Fibroblast of gingiva (primary cell): Measurements from ENCODE around the gene PRDM11.

Experiments
- DNase-seq: peaks from one replicate; pipeline ENCODE4 v3.0.0-alpha.2; 2011; ENCODE audit warnings: low read depth

The PRDM11 gene

DNA sequence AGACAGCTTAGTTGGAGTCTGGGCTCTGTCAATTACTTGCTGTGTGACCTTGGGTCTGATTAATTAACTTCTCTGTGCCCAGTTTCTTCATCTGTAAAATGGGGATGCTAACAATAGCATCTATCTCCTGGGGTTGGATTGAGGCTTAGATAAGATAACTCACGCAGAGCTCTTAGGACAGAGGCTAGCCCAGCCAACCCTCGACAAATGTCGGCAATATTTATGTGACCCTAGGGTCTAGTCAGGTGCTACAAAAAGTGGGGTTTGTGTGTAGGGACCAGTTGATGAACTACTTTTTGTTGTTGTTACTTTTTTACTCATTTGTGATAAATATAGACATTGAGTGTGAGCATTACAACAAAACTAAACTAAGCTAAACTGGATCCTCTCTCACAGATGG, 117.3 kb downstream of the PRDM11 start:
- DNase-seq, result no peak

DNA sequence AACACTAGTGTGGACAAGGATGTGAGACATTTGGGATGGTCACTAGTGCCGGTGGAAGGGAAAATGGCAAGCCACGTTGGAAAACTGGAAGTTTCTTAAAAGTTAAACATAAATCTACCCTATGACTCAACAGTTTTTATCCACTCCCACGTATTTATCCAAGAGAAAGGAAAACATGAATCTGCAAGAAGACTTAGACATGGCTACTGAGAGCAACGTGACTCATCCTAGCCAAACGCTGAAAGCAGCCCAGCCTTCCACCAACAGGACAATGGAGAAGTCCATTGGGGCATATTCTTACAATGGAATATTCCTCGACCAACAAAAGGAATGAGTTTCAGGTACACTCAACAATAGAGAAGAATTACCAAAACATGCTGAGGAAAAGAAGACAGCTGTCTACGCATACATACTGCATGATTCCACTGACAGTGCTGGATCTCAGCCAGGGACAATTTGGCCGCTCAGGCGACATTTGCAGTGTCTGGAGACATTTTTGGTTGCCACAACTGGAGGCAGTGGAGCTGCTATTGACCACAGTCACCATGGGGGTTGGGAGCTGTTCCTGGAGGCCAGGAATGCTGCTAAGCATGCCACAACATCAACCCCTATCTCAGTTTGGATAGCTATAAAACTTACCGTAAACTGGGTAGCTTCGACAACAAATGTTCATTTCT, 118.5 kb downstream of the PRDM11 start:
- DNase-seq, result peak; percentile 17

GRCh38 chr11:45265969-45266675, 119.7 kb downstream of the PRDM11 start:
- DNase-seq, result no peak

DNA sequence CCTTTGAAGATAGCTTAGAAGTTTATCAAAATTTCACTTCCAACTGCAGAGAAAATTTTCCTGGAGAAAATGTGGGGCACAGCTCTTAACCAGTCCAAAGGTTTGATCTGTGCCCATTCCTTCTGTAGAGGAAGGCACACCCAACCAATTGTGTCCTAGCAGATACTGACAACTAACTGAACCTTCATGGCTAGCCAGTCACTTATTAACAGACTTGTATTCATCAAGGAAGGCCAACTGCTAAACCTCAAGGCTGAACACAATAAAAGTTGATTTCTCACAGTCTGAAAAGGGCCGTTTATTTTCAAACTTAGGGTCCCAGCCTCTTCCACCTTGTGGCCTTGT, 120.2 kb downstream of the PRDM11 start:
- no peak for DNase-seq

DNA sequence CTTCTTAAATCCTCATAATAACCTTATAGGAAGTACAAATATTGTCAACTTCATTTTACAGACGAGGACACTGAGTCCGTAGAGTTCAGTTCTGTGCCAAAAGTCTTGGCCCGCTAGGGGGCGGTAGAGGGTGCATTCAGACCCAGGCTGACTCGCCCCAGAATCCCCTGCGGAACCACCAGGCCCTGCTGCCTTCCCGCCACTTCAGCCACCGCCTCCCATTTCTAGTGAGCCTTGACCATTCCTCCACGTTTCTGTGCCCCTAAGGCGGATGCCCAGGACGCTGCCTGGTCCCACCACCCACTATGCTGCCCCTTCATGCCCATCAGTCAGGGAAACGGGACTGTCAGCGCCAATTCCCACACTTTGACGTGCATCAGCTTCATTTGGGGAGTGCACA, 120.6 kb downstream of the PRDM11 start:
- no peak for DNase-seq

DNA sequence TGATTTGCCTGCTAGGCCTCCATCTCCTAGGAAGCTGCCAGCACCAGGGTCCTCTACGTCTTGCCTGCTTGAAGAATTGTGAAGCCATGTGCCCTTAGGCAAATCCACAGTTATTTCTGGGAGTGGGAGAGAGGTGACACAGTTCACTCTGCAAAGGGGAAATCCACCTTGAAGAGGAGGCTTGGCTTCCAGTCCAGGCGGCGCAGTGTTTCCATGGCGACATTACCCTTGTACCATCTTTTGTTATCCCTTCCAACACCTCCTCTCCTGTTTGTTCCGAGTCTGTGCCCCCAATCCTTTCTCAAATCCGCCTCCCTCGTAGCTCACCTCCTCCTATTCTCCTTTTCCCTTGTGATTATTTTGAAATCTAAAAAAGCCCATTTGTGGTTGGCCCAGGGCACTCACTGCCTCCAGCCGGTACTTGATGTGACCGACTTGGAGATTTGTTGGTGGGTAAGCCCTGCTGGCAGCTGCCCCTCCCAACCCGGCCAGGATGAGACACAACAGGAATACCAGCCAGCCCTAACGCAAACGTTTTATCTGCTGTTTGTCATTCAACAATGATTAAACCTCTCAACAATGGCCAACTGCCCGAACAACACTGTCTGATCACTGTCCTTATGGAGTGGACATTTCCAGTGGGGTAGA, 121.3 kb downstream of the PRDM11 start:
- DNase-seq, result no peak

GRCh38 chr11:45269678-45270077, 123.2 kb downstream of the PRDM11 start:
- no peak for DNase-seq

GRCh38 chr11:45270946-45271716, 124.7 kb downstream of the PRDM11 start:
- DNase-seq, result no peak

DNA sequence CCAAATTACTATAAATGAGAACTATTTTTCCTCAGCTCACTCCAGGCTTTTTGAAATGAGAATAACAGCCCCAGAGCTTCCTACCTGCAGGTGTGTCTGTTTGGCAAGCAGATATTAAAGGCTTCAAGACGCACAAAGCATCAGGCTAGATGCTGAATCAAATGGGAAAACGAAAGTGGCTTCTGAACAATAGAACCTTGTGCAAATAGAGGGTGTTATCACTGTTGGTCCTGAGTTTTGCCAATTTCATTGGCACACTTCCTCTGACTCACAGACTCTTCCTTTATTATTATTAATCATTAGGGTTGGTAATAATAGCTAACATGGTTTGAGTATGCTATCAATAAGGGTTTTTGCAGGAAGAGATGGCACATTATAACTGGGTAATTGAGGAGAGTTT, 126.3 kb downstream of the PRDM11 start:
- DNase-seq, result no peak

DNA sequence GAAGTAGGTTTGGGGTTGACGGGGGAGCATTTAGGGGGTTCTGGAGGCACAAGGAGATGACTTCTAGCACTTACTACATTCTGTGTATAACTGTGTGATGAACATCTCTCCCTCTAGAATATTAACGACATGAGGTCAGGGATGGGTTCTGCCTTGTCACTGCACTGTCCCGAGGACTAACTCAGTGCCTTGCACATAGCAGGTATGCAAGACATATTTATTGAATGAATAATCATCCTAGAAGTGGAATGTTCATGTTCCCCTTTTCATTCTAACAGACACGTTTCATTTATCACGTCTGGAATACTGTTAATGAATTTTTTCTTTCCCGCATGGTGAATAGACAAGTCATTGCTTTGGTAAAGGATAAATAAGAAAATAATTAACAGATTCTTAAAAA, 127.1 kb downstream of the PRDM11 start:
- DNase-seq, result no peak

GRCh38 chr11:45274206-45274605, 127.8 kb downstream of the PRDM11 start:
- DNase-seq, result no peak

GRCh38 chr11:45275828-45276227, 129.4 kb downstream of the PRDM11 start:
- peak; percentile 37 for DNase-seq

DNA sequence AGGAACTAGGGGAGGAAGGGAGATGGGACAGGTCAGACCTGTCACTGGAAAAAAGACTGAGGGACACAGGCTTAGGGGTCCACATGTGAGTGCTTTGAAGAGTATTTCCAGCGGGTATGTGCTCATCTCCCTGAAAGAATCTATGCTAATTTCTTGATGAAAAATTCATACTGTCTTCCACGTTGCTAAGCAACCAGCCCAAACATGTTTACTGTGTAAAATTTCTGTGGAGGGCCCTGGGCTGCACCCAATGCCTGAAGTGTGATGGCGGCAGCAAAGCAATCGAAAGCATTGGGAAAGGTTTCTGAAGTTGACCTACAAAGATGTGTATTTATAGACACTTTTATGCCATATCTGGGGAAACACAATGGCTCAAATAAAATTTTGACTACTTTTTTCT, 132.3 kb downstream of the PRDM11 start:
- no peak for DNase-seq

DNA sequence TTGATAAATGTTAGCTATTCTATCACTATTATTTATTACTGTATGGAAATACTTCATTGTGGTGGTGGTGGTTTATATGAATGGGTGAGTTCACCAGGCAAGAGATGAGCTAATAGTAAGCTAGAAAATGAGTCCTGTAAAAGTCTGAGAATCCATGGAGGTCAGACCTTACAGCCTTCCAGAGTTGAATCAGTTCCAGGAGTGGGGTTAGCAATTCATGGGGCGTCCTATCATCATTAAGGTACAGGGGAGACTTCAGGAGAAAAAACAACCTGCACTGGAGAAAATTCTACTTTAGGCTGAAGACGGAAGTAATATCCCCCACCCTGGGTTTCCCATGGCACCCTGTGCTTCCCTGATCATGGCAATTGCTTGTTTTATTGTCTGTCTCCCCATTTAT, 133.2 kb downstream of the PRDM11 start:
- DNase-seq, result no peak

- DNase-seq, result no peak
Measured at GRCh38 chr11:45280449-45280848, 134.0 kb downstream of the PRDM11 start.

DNA sequence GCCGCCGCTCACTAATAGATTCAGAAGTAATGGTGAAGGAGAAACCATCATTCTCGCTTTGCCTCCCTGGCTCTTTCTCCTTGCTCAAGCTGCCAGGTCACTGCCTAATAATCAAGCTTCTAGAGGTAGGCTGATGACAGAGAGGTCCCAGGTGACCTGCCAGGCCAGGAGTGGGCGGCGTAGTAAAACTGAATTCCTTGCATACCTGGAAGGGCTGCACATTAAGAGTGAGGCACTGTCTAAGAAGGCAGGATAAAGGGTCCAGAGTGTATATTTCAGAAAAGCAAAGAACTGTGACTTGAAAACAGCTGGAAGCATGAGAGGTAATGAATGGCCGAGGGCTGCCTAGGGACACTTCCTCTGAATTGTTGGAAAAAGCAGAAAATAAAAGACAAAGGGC, 135.6 kb downstream of the PRDM11 start:
- no peak for DNase-seq
